ENCODE results near the gene SPCS2.
"Not testable (repeated sequence)": the region's sequence is repeated elsewhere in the genome, so short reads cannot be mapped to it uniquely, and the experiment has no call there.

The SPCS2 gene

DNA sequence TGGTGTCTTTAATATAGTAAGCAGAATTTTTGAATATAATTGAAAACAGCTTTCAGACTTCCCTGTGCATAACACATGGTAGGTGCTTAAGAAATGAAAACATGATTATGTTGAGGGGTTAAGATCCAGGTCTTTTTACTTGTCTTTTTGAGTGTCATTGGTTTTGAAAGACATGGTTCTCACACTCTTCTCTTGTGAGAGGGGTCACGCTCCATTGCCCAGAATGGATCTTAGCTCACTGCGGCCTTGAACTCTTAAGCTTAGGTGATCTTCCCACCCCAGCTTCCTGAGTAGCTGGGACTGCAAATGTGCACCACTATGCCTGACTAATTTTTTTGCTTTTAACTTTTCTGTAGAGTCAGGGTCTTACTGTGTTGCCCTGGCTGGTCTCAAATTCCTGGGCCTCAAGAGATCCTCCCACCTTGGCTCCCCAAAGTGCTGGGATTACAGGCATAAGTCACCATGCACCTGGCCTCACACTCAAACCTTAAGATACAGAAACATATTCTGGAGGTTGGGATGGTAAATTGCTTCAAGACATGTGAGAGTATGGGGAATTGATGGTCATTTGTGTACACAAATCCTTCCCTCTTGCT is 1.4 kb downstream of the SPCS2 start:
- no peak for DNase-seq

DNA sequence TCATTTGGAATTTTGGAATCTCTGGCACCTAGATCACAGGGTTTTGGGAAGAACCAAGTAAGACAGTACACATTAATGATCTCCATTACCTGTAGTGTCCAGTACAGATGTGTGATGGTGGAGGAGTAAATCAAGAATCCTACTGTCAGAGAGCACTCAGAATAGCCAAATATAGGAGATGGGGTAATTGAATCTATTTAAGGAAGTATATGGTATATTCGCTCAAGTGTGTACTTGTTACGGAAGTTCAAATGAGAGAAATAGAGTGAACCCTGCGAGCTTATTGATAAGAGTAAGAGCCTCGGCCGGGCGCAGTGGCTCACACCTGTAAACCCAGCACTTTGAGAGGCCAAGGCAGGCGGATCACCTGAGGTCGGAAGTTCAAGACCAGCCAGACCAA is 2.2 kb downstream of the SPCS2 start:
- no peak for DNase-seq

GRCh38 chr11:74952752-74953151 is 3.7 kb downstream of the SPCS2 start:
- no peak for DNase-seq

DNA sequence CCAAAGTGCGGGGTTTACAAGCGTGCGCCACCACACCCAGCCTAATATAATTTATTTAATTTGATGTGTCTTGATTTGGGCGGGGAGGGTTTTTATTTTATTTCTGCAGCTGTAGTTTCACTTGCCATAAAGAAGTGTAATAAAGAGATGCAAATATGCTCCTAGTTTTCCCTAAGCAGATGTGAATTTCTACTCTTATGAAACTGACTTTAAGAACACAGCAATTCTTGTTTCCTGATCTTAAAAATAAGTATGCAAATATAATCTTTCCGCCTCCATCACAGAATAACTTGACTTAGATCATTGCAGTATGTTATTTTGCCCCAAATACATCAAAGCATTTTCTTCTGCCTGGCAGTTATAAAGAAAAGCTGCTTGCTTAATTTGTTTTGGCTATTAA is 4.4 kb downstream of the SPCS2 start:
- no peak for DNase-seq

DNA sequence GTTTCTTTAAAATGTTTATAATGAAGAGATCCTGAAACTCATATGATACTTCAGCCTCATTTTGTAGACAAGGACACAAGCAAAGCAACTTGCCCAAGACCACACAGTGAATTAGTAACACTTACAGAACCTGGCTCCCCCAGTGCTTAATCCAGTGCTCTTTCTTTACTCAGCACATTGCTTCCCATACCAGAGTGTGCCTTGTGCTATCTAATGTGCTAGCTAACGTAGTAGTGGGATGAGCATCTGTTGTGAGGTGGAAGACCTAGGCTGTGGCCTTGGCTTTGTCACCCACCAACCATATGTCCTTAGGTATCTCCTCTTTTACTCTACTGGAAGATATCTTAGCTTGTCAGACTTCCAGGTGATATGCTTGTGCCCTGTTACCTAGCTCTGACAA is 5.1 kb downstream of the SPCS2 start:
- no peak for DNase-seq

DNA sequence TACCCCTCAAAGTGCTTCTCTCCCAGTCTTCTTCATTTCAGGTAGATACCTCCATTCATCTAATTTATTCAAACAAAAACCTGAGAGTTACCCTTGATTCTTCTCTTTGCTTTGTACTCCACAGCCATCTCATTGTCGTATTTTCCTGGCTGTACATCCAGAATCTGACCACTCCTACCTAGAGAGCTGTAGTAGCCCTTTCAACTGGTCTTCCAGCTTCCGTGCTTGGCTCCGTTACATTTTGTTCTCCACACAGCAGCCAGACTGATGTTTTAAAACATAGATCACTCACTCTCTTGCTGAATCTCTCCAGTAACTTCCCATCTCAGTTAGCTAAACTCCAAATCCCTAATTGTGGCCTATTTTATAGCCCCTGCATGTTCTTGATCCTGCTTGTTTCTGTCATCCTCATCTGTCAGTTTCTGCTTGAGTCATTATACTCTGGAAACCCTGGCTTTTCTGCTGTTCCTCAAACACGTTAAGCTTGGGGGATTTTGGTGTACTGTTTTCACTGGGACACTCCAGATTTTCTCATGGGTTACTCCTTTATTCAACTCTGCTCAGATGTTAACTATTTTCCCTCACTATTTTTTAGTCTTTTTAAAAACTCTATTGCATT is 7.4 kb downstream of the SPCS2 start:
- no peak for DNase-seq

GRCh38 chr11:74957937-74958629 is 9.0 kb downstream of the SPCS2 start:
- no peak for DNase-seq

GRCh38 chr11:74960128-74960527 is 11.1 kb downstream of the SPCS2 start:
- not testable (repeated sequence) for DNase-seq

GRCh38 chr11:74966651-74967050 is 17.6 kb downstream of the SPCS2 start:
- no peak for DNase-seq

DNA sequence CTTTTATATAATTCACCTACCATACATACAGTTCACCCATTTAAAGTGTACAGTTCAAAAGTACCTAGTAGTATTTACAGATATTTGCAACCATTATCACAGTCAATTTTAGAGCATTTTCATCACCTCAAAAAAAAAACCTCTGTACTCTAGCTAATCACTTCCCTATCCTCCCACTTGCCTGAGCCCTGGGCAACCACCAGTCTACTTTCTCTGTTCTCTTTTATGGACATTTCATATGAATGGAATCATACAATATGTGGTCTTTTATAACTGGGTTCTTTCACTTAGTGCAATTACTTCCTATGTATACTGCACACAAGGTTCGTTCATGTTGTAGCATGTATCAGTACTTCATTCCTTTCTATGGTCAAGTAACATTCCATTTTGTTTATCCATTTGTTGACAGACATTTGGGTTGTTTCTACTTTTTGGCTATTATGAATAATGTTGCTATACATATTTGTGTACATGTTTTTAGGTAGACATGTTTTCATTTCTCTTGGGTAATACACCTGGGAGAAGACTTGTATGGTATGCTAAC is 21.9 kb downstream of the SPCS2 start:
- DNase-seq: no peak

GRCh38 chr11:74971424-74971823 is 22.4 kb downstream of the SPCS2 start:
- no peak for DNase-seq

GRCh38 chr11:74978041-74978440 is 29.0 kb downstream of the SPCS2 start:
- DNase-seq: no peak

DNA sequence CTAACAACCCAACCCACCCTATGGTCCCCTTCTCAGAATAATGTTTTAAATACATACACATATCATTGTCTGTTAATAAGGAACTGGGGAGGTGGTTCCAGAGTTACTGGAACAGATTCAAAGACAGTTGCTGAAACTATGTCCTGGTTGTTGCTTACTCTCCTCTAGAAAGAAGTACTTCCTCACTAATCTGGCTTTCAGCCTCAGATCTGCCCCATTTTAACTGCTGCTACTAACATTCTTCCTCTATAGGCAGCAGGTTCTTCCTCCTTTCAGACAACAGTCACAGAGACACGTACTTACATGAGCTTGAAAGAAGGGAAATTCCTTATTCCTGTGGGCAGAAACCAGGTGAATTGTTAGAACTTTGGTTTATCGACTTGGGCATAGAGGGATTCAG is 31.6 kb downstream of the SPCS2 start:
- DNase-seq: no peak

DNA sequence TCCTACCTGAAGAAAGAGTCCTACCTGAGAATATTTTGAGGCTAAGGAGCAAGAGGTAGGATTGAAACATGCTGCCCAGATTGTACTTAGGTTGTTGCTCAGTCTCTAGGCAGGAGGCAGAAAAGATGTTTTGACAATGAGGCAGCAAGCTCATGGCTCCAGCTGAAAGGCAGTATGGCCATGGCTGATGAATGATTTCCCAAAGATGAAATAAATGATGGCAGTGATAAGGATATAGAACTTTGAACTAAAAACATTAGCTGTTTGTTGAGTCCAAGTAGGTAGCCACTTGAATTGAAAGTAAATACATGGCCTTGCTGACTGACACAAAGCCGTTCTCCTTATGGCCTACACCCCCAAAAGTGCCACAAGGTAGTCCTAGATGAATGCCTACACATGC is 32.8 kb downstream of the SPCS2 start:
- no peak for DNase-seq

- no peak for DNase-seq
These were observed 35.0 kb downstream of the SPCS2 start for GRCh38 chr11:74984070-74984469.

DNA sequence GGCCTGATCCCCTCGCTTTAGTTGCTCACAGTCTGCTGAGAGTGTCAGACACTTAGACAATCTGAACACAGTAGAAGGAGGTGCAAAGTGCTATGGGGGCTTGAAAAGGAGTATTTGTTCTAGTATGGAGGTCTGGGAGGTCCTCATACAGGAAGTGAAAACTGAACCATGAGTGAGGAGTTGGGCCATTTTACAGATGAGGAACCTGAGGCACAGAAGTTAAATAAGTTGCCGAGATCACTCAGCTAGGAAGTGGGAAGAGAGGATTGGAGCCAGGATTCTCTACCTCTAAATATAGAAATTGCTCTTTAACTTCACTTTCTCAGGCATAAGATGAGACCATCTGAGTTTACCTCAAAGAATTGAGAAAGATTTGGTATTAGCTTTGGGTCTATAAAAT is 35.7 kb downstream of the SPCS2 start:
- DNase-seq: no peak

DNA sequence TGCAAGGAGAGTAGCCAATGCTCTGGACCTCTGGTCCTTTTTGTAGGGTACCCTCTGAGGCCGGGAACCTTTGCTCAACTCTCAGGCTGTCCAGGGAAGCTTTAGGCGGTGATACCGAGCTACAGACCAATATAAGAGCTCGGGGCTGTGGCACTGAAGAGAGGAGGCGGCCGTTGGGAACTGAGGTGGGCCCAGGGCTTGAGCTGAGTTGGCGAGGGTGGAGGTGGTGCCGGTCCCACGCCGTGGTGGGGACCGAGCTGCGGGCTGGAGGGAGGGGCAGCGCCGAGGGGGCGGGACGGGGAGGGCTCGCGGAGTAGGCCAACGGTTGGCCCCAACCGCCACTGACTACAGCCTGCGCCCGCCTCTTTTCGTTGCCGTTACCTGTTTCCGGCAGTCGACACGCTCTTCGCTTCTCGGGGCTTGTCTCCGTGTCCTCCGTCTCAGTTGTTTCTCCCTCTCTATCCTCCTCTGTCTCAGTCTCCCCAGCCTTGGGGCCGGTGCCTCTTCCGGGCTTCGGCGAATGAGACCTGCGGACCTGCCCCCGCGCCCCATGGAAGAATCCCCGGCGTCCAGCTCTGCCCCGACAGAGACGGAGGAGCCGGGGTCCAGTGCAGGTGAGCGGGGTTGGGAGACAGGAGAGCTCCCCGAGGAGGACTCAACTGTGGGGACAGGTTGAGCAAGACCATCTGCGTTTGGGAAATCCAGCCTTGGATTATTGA is 39.6 kb downstream of the SPCS2 start, which contains the start of gene NEU3:
Gene NEU3 (plus strand): TSS at position 393 of the 719 bp plus-strand sequence. CDS start 128 bp downstream, at position 521.
- DNase-seq: peak; percentile 89

DNA sequence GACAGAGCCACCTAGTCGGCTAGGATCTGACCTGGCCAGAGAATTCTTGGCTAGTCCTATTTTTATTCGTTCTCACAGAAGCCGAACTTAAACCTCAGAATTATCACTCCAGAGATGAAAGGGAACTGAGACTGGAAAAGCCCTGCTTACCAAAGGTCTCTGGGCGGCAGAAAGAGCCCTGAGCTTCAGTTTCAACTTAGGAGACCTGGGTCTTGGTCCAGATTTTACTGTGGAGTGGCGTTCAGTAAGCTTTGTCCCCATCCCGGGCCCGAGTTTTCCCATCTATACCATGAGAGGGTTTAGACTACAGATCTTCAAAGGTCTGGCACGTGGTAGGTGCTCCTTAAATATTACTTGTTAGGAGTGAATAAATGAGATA is 40.2 kb downstream of the SPCS2 start:
- DNase-seq: no peak

DNA sequence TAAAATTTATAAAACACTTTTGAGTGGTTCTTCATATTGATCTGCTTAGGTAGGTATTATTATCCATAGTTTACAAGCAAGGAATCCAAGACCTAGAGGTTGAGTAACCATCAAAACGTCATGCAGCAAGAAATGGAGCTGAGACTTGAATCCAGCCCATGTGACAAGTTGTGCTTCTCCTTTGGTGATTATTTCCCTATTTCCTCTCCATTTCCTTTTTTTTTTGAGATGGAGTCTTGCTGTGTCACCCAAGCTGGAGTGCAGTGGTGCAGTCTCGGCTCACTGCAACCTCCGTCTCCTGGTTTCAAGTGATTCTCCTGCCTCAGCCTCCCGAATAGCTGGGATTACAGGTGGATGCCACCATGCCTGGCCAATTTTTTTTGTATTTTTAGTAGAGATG is 41.1 kb downstream of the SPCS2 start:
- not testable (repeated sequence) for DNase-seq

GRCh38 chr11:74990941-74991340 is 41.9 kb downstream of the SPCS2 start:
- no peak for DNase-seq

DNA sequence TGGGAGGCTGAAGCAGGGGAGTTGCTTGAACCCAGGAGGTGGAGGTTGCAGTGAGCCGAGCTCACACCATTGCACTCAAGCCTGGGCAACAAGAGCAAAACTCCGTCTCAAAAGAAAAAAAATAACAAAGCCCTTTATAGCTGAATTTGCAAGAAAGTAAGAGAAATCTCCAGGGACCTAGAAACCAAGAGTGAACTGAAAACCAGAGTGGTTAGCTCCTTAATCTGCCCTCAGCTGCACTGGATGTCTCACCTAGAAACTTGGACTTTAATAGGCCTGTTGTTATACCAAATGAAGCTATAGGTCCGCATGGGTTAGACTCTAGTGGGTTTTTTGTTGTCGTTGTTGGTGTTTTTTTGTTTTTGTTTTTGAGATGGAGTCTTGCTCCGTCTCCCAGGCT is 43.8 kb downstream of the SPCS2 start:
- DNase-seq: no peak

GRCh38 chr11:75000975-75001354 is 51.9 kb downstream of the SPCS2 start:
- DNase-seq: no peak

DNA sequence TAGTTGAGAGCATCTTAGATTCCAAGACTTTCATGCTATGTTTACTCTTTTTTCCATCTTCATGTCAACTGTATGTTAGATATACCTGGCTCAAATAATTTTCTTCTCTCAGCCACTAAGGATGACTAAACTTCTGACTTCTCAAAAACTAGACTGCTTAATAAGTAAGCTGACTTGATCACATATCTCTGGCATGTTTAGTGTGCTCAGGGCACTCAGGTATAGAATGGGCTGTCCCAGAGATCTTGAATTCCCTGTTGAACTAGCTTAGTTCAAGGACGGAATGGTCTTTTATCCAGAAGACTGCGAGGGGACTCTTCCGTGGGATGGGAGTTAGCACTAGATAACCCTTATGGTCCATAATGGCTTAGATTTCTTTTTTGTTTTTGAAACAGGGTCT is 52.6 kb downstream of the SPCS2 start:
- no peak for DNase-seq

GRCh38 chr11:75002516-75002915 is 53.5 kb downstream of the SPCS2 start:
- DNase-seq: no peak
